Glutamatergic neuron (in vitro differentiated cells): ENCODE data around the gene ATG10. TPM values are rescaled to one million over a fixed set of nuclear protein-coding genes. Genes with fewer than 3 reads are reported as not detected.

Source experiments
- DNase-seq: peaks from one replicate; pipeline ENCODE4 v3.0.0; 2022
- H3K27ac Mint-ChIP-seq: one replicate; pipeline ENCODE4 v1.8.0; 2020; ENCODE audit warnings: mild to moderate bottlenecking, mixed read lengths, inconsistent platforms; ENCODE audit not compliant: unreplicated experiment
- H3K27me3 Mint-ChIP-seq: one replicate; pipeline ENCODE4 v1.8.0; 2020; ENCODE audit warnings: mild to moderate bottlenecking, moderate library complexity, mixed read lengths, inconsistent platforms; ENCODE audit not compliant: unreplicated experiment
- H3K36me3 Mint-ChIP-seq: one replicate; pipeline ENCODE4 v1.8.0; 2020; ENCODE audit warnings: mild to moderate bottlenecking, mixed read lengths, inconsistent platforms; ENCODE audit not compliant: unreplicated experiment
- H3K4me1 Mint-ChIP-seq: one replicate; pipeline ENCODE4 v1.8.0; 2020; ENCODE audit warnings: mild to moderate bottlenecking, low read depth, mixed read lengths, inconsistent platforms; ENCODE audit not compliant: unreplicated experiment
- H3K4me3 Mint-ChIP-seq: one replicate; pipeline ENCODE4 v1.8.0; 2020; ENCODE audit warnings: mild to moderate bottlenecking, mixed read lengths, inconsistent platforms; ENCODE audit not compliant: unreplicated experiment
- H3K9me3 Mint-ChIP-seq: one replicate; pipeline ENCODE4 v1.8.0; 2020; ENCODE audit warnings: mild to moderate bottlenecking, moderate library complexity, mixed read lengths, inconsistent platforms; ENCODE audit not compliant: unreplicated experiment
- CTCF ChIP-seq: fragments of 200-600 bp; sonication (generic); IDR thresholded peaks from one replicate; pipeline ENCODE4 v1.5.0; 2021; ENCODE audit not compliant: partially characterized antibody, unreplicated experiment
- total RNA-seq: library from RNA; stranded (reverse); fragmentation: NEBNext Ultra II Directional; extraction: Animal tissue kit (Norgen Biotek cat#: 25700); gene quantifications from one replicate; pipeline ENCODE4 v1.2.1, GENCODE V29; 2021; ENCODE audit not compliant: unreplicated experiment

The ATG10 gene
- total RNA-seq, 1 donor from 2014 or later: 12.1 TPM

- no peak for TF ChIP-seq CTCF
- Mint-ChIP-seq H3K27me3 (no peaks in the 10 kb centered on the region), H3K36me3 (no peaks in the 10 kb centered on the region), H3K9me3 (peaks cover 6% of the 10 kb centered on the region), H3K4me3 (no peak overlapping the region), H3K4me1 (peaks cover 7% of the 10 kb centered on the region), H3K27ac (no peak overlapping the region)
- no peak for DNase-seq
These were observed 2.6 kb upstream of the ATG10 start for GRCh38 chr5:81969226-81969625.

GRCh38 chr5:81969912-81970311, 1.9 kb upstream of the ATG10 start:
- H3K27ac Mint-ChIP-seq: peak overlapping the region; percentile 12
- H3K4me1 Mint-ChIP-seq: peaks cover 7% of the 10 kb centered on the region
- H3K9me3 Mint-ChIP-seq: peaks cover 6% of the 10 kb centered on the region
- no peak for TF ChIP-seq CTCF
- H3K4me3 Mint-ChIP-seq: no peak overlapping the region
- H3K36me3 Mint-ChIP-seq: no peaks in the 10 kb centered on the region
- no peak for DNase-seq
- H3K27me3 Mint-ChIP-seq: no peaks in the 10 kb centered on the region

- H3K4me3 Mint-ChIP-seq: peak overlapping the region; percentile 91
- no peak for TF ChIP-seq CTCF
- H3K36me3 Mint-ChIP-seq: no peaks in the 10 kb centered on the region
- H3K27ac Mint-ChIP-seq: peak overlapping the region; percentile 99
- peaks cover 7% of the 10 kb centered on the region for H3K4me1 Mint-ChIP-seq
- no peaks in the 10 kb centered on the region for H3K27me3 Mint-ChIP-seq
- H3K9me3 Mint-ChIP-seq: peaks cover 6% of the 10 kb centered on the region
- no peak for DNase-seq
These were observed 612 bp upstream of the ATG10 start for GRCh38 chr5:81971111-81971711.

- TF ChIP-seq CTCF: no peak
- H3K36me3 Mint-ChIP-seq: no peaks in the 10 kb centered on the region
- H3K27me3 Mint-ChIP-seq: no peaks in the 10 kb centered on the region
- no peak for DNase-seq
- peaks cover 6% of the 10 kb centered on the region for H3K9me3 Mint-ChIP-seq
- H3K27ac Mint-ChIP-seq: peak overlapping the region; percentile 86
- peak overlapping the region; percentile 76 for H3K4me3 Mint-ChIP-seq
- peaks cover 7% of the 10 kb centered on the region for H3K4me1 Mint-ChIP-seq
These were observed 615 bp downstream of the ATG10 start for GRCh38 chr5:81972492-81972783.

- Mint-ChIP-seq H3K36me3 (peaks cover 7% of the 10 kb centered on the region), H3K27ac (peak overlapping the region; percentile 35), H3K9me3 (peaks cover 8% of the 10 kb centered on the region), H3K4me1 (peaks cover 10% of the 10 kb centered on the region), H3K27me3 (peaks cover 5% of the 10 kb centered on the region), H3K4me3 (no peak overlapping the region)
- DNase-seq: no peak
- no peak for TF ChIP-seq CTCF
These were observed 8.3 kb downstream of the ATG10 start for GRCh38 chr5:81980160-81980559.
